Stimulated activated CD4-positive, alpha-beta T cell treated with anti-CD3 and anti-CD28 coated beads, Interleukin-4, amount 100 ng/mL, for 48 hours (primary cell): ENCODE measurements around the gene FANCG.

Experiments used
- DNase-seq, 2 donors: peaks; one replicate each; pipeline ENCODE4 v3.0.0-alpha.2; 2020; ENCODE audit warnings: low read depth in 2 of 2

FANCG gene

GRCh38 chr9:35079426-35080341 is at the start of gene FANCG:
Gene FANCG, minus strand, starts transcription at chr9:35079942. Its CDS starts 418 bp downstream, at chr9:35079524.
- peak; percentile 73 to 83 for DNase-seq

DNA sequence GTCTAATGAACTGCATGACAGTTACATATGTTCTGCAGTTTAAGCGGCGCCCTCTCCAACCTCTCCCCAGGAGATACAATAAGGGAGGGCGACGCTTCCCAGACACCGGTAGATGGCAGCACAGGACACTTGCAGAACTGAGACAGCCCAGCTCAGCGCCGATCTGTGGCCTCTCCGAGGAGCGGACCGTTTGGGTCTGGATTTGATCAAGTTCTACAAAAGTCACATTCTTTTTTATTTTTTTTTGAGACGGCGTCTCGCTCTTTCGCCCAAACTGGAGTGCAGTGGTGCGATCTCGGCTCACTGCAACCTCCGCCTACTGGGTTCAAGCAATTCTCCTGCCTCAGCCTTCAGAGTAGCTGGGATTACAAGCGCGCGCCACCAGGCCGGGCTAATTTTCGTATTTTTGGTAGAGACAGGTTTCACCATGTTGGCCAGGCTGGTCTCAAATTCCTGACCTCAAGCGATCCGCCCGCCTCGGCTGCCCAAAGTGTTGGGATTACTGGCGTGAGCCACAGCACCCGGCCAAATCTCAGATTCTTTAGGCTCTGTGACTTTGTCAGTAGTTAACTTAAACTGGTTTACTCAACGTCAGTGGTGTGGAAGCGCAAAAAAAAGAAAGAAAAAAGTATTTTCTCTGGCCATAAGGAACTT is 37.3 kb upstream of the FANCG start:
- DNase-seq: peak; percentile 78 to 84

DNA sequence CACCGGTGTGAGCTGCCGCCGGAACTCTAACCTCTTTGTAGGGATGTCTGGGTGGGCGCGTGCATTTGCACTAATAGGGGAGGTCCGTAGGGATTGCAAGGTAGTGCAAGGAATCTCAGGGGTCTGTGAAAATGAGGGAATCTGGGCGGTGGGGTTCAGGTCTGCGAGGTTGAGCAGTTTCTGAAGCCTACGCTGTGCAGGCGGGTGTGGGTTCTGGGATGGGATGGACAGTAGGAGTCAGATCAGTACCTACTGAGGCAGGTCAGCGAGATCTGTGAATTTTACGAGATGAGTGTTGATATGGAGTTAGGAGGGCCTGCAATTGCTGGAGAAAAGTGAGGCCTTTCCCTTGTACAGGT is 36.8 kb upstream of the FANCG start:
- DNase-seq: no peak

- peak; percentile 90 to 92 for DNase-seq
These were observed 36.2 kb upstream of the FANCG start, which contains the start of gene ATOSB for GRCh38 chr9:35115680-35116538. Gene ATOSB, minus strand, starts transcription at chr9:35115862. Its CDS starts 7,588 bp downstream, at chr9:35108274.

DNA sequence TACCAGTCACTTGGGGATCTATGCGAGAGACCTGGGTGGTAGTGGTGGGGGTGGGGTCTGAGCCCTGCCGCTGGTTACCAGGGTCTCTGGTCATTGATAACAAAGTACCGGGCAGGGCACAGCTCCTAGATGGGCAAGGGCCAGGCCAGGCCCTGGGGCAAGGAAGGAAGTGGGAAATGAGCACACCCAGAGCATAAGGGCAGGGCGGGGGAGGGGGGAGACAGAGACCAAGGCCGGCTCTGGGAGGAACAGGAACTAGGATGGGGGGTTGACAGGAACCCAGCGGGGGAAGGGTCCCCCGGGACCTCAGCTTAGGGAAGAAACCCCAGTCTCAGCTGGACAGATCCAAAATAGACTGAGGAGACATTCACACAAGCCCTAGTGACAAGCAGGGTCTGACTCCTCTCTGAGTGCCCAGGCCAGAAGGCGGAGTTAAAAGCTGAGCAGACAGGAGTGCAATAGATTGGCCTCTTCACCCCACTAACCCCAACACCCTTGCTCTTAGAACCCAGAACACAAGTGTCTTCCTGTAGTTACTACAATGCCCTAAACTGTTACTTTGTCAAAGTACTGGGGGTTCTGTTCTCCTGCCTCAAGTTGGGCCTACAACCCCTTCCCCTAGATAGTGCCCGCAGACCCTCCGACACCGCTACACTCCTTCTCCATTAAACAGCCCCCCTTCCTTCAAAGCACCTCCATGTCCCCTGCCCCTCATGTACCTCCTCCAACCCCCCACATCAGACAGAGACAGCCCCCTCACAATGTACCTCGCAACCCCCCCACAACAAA is 35.3 kb upstream of the FANCG start:
- no peak for DNase-seq

DNA sequence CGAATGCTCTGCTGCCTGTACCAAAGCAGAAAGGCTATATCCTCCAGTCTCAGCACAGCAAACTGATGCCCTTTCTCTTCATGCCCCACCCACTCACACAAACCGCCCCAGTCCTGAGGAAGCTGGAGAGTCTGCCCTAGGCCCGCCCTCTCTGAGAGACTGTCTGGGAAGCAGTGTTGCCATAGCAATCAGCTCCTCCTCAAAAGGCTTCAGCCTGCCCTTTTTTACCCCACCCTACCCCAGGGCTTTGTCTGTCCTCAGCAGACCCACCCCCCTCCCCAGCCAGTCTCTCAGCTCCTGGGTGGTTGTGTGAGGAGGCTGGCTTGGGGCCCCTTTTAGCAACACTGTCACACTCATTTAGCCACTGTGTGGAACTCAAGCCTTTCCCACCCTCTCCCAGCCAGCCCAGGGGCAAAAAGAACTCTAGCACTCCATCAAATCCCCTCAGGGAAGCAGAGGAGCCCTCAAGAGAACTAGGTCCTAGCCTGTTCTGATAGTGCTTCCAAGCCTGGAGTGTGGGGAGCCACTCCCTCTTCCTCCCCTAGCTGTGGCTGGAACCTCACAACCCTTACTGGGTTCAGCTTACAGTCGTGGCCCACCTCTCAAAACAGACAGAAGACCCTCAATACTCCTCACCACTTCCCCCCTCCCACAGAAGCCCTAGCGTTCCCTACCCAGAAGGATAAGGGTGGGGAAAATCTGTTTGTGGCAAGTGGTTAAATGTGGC is 34.5 kb upstream of the FANCG start:
- peak in 1 of 2 donors; percentile 64 for DNase-seq

DNA sequence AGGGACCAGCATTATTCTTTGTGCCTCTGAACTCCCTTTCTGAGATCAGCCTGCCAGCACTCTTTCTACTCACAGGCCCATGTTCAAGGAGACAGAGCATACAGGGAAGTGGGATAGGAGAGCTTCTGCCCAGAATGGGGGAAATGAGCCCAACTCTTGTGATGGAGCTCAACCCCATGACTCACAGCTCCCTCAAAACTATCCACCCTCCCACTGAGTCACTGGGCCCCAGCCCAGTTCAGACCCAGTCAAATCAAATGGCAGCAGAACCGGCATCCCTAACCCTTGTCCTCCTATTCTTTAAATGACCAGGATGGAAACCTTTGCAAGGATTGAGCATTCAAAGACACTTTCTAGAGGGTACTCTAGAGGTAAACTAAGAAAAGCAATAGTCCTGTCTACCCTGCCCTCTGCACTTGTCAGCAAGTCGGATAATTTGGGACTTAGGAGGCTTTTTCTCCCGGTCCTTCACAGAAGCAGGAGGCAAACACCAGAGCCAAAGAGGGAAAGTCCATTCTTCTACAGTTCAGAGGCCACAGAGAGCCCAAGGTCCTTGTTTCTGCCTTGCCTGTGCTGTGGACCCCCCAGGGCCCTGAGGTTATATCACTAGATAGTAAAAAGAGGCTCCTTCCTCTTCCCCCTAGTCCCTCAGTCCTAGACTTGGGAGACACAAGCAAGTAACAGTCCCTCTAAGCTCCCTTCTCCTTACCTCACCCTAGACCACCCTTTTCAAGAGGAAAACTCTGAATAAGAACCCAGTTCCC is 32.7 kb upstream of the FANCG start:
- DNase-seq: no peak

DNA sequence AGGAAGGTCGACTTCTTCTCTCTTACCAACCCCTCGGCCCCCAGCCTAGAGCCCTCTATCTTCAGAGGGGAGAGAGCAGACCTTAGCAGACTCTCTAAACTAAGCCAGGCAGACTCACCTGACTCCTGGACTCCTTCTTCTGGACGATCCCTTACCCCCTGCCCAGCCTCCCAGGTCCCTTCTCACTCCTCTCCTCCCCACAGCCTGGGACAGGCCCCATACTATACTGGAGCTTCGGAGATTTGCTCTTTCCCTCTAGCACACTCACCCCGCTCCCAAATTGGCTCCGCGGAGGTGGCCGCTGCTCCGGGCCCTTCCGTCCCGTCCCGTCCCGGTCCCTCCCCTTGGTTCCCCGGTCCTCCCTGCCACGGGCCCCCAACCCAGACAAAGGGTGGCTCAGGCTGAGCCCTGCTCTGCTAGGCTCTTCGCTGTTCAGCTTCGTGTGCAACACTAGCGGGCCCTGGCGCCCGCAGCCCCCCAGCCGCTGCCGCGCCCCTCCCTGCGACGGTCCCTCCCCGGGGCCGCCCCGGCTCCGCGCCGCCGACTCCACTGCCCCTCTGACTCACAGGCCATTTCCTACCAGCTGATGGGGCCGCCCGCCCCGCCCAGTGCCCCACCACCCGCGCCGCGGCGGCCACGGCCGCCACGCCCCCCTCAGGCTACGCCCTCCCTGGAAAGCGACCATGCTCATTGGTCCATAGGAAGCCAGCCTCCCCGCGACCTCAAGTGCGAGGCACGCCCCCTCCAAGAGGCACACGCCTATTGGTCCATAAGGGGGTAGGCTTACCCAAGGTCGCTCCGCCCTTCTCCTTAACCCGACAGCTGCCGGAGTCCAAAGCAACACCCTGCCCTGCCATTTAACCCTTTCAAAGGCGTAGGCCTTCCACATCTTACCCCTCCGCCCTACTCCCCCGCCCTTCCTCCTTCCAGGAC is 31.5 kb upstream of the FANCG start:
- peak; percentile 92 to 95 for DNase-seq

GRCh38 chr9:35110327-35110761 is 30.6 kb upstream of the FANCG start:
- DNase-seq: no peak

DNA sequence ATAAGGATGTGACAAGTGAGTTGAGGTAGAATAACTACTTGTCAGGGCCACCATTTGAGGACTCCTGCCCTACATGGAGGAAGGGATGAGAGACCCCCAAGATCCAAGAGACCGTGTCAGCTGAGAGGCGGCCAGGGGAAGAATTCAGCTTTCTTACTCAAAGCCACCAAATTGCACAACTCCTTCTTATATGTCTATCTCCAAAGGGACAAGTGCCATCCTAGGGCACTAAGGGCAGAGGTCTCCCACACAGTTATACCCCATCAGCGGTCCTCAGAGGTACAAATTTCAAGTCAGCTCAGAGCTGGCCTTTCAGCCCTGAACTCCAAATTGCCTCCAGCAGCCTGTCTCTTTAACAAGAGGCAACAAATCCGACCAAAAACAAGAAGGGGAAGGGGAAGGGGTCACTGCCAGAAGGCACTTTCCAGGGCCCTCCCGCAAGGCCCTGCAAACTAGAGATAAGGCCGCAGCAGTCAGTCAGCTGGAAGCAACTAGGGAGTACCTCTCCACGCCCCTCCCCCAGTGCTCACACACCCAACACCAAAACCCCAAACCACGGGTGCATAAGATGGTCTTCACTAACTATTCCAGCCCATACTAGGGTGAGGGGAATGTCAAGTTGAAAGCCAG is 29.3 kb upstream of the FANCG start:
- DNase-seq: no peak

- DNase-seq: no peak
These were observed 28.7 kb upstream of the FANCG start for GRCh38 chr9:35108461-35108860.

DNA sequence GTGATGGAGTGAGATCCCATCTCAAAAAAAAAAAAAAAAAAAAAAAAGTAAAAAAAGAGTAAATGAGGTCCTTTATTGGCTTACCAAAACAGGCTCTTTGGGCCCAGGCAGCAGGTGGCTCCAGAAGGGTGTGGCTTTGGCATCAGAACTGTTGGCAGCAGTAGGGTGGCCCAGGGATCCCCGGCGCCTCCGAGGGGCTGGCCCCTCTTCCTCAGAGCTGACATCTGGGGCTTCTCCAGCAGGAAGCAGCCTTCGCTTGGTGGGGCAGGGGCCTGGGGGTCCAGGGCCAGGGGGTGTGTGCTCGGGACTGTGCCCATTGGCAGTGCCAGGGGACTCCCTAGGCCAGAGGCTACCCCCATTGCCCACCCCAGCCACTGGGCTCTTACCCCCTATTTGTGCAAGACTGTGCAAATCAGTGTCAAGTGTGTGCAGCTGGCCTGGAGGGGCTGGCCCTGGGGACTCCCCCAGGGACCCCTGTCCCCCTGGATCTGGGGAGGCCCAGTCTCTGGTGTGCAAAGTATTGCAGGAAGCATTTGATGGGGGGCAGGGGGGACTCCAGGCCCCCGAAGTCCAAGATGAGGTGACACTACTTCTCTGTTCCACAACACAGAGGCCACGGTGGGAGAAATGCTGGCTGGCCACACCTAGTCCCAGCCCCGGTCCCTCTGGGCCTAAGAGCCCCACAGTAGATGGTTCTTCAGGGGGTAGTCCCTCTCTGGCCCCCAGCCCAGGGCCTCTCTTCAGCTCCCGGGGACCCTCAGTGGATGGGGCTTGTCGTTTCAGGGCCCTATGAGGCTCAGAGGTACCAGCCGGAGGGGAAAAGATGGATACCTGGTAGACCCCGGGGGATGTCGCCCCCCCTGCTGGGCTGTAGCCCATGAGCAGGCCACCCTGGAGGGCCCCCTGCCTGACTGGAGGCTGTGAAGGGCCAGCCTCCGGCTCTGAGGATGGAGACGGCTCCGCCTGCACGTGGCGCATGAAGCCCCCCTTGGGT is 27.9 kb upstream of the FANCG start:
- no peak for DNase-seq

DNA sequence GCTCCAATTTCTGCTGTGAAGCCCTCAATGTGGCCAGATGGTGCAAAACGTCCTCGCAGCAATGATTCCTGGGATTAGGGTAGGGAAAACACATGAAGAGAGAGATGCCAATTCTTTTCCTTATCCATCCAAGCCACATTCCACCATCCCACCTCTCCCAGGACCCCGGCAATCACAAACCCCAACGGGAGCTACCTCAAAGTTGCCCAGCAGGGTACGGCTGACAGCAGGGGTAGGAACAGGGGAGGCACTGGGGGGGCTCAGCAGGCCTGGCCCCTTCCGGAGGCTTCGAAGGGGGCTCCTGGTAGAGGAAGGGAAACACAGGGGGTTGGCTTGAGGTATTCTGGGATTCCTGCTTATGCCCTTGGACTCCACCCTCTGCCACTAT is 26.6 kb upstream of the FANCG start:
- DNase-seq: no peak

DNA sequence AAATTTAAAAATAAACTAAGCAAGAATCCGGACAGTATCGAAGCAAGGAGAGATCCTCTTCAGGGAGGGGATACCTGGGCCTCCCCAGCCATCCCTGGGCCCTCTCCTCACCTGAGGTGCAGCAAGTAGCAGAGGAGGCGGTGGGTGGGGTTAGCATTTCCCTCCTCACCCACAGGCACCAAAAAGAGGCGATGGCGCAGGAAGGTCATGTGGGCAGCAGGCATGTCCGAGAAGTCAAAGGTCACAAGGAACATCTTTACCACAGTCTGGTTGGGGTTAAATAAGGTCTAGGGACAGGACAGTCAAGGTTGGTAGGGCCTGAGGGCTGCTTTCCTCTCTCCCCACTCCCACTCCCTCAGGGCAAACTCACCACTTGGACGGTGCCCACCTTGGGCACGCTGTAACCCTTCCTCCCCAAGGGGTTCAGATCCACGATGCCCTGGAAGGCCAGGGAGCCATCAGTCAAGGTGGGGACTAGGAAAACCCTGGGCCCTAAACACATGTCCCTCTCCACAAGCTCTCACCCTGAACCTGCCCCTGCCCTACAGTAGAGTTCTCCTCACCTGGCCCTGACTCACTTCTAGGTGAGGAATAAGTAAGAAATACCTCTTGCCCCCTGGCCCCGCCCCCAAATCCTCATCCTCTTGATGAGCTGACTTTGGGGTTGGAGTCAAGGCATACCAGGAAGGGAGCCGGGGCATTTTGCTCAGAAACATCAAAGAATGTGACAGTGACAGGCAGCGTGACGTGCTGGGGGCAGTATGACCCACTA is 26.0 kb upstream of the FANCG start:
- no peak for DNase-seq

DNA sequence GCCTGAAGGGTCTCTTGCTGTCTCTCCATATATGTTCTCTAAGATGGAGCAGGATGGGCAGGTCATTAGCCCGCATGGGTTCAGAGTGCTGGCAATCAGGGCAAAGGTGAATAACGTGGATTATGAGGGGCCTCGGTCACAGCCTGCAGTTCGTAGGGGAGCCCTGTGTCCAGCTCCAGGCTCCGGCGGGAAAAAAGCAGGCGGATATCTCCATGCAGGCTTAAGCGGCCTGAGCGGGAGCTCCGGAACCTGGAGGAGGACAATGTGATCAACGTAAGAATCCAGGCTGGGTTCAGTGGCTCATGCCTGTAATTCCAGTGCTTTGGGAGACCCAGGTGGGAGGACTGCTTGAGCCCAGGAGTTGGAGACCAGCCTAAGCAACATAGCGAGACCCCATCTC is 25.4 kb upstream of the FANCG start:
- no peak for DNase-seq

- DNase-seq: no peak
These were observed 24.8 kb upstream of the FANCG start for GRCh38 chr9:35104586-35104985.
